A204.1 (cell line): ENCODE data around the gene PABPN1L.
"Not testable (repeated sequence)": the region's sequence is repeated elsewhere in the genome, so short reads cannot be mapped to it uniquely, and the experiment has no call there.

Source experiments
- FAIRE-seq: peaks from 2 replicates; lab custom pipeline; 2012; peaks lifted over from hg19 to GRCh38; lab: Jason Lieb, UNC

Gene PABPN1L

GRCh38 chr16:88901718-88902337, 35.4 kb upstream of the PABPN1L start:
- FAIRE-seq, result no peak

GRCh38 chr16:88900662-88901052, 34.2 kb upstream of the PABPN1L start:
- no peak for FAIRE-seq

GRCh38 chr16:88899901-88900661, 33.6 kb upstream of the PABPN1L start:
- FAIRE-seq, result no peak

DNA sequence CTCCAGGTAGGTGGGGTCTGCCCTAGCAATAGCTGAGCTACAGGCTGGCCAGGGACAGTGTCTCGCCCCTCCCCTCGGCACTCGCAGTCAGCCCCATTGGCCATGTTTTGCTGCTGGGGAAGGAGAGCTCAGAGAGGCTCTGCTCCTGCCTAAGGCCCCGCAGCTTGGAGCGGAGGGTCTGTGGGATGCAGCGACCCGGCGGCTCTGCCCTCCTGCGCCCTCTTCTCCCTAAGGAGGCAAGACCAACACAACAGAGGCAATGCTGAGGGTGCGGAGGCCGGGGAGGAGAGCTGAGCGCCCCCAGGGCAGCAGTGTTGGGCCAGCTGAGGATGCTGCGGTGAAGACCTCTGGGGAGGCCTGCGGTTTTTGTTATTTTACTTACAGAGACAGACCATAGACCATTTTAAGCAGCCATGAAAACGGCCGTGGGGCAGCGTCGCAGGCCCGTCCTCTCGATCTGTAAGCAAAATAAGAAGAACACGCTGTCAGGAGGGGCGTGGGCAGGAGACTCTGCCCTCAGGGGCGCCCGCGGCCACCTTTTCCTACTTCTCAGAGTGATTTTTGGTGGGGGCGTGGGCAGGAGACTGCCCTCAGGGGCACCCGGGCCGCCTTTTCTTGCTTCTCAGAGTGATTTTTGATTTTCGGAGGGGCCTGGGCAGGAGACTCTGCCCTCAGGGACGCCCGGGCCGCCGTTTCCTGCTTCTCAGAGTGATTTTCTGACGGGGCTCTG, 31.4 kb upstream of the PABPN1L start:
- FAIRE-seq, result no peak

DNA sequence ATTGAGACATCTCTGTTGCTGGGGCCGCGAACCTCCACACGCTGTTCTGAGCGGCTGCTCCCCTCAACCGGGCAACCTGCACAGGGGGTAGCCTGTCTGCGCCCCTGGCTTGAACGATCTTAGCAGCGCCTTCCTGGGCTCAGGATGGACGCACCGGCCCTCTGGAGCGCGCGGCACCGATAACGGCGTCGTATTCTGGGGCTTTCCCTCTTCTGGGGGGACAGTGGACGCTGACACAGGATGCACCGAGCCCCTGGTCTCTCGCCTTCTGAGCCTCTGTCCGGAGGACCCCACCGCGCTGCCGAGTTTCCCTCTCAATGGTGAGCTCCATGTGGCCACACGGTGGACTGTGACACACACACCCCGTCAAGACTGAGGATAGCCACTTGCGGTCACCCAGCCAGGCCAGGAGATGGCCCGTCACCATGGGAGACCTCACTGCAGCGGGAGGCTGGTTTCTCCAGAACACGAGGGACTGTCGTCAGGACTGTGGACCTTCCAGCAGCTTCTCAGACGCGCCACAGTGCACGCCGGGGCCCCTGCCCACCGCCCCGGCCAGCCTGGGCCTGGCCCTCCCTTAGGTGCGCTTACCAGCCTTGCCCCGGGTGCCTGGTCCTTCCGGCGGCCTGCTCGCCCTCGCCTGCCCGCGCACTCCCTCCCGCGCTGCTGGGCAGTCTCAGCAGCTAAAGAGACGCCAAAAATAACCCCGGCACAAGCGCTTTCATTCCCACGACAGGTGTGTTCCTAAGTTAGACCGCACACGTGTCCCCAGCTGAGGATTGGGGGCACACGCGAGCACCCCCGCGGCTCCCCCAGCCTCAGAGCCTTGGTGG, 30.0 kb upstream of the PABPN1L start:
- no peak for FAIRE-seq

GRCh38 chr16:88895335-88895734, 28.9 kb upstream of the PABPN1L start:
- FAIRE-seq, result no peak

DNA sequence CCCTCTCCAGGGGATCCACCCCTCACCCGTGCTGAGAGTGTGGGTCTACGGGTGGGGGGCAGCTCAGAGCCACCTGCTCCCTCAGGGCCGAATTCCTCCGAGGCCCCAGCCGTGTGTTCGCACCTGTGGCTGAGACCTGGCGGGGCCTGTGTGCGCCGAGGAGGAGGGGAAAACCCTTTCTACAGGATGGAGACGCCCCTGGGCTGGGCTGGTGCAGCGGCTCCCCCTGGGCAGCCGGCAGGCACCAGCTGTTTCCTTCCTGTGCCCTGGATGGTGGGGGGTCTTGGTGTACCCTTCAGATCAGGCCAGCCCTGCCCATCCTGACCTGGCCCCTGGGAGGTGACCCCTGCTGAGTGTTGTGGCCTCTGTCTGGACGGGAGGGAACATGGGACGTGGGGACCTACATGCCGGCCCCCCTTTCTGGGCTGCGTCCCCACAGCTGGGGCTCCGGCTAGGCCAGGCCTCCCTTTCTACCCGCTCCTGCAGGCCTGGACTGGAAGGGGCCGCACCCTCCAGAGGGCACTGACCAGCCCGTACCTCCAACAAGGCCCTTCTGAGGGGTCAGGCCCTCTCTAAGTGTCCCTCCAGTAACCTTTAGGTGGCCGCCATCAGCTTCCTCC, 28.3 kb upstream of the PABPN1L start:
- FAIRE-seq, result no peak

DNA sequence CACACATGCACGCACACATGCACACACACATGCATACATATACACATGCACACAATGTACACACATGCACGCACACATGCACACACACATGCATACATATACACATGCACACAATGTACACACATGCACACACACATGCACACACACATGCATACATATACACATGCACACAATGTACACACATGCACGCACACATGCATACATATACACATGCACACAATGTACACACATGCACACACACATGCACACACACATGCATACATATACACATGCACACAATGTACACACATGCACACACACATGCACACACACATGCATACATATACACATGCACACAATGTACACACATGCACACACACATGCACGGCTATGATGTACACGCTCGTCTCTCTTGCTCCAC, 27.8 kb upstream of the PABPN1L start:
- not testable (repeated sequence) for FAIRE-seq

GRCh38 chr16:88893127-88893968, 26.9 kb upstream of the PABPN1L start:
- no peak for FAIRE-seq

DNA sequence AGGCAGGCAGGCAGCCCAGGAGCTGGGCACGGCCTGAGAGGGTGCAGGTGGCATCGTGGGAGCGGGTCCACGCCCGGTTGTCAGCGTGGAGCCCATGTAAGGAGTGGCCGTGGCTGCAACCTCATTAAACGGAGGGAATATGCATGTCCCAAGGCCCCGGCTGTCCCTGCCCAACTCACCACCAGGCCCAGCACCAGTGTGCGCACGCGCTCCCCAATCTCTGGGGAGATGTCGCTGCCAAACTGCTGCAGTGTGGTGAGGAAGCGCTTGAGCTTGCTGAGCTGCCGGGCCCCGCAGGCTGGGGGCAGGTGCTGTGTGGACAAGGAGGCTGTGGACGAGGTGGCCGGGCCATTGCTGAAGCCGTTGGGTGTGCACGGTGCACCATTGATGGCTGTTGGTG, 25.6 kb upstream of the PABPN1L start:
- no peak for FAIRE-seq

DNA sequence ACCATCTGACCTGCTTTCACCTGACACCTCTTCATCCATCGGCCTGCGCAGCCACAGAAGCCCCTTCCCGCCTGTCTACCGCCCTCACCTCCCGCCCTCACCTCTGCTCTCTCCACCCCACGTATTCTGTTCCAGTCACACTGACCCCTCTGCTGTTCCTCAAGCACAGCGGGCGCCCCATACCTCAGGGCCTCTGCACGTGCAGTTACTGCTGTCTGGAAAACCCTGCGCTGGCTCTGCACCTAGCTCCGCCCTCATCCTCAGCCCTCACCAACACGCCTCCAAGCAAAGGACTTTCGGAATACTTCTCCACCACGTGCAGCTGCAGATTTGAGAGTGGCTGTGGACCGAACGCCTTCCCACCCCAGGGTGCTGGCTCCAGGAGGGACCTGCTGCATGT, 24.6 kb upstream of the PABPN1L start:
- no peak for FAIRE-seq

GRCh38 chr16:88889702-88890352, 23.4 kb upstream of the PABPN1L start:
- not testable (repeated sequence) for FAIRE-seq

DNA sequence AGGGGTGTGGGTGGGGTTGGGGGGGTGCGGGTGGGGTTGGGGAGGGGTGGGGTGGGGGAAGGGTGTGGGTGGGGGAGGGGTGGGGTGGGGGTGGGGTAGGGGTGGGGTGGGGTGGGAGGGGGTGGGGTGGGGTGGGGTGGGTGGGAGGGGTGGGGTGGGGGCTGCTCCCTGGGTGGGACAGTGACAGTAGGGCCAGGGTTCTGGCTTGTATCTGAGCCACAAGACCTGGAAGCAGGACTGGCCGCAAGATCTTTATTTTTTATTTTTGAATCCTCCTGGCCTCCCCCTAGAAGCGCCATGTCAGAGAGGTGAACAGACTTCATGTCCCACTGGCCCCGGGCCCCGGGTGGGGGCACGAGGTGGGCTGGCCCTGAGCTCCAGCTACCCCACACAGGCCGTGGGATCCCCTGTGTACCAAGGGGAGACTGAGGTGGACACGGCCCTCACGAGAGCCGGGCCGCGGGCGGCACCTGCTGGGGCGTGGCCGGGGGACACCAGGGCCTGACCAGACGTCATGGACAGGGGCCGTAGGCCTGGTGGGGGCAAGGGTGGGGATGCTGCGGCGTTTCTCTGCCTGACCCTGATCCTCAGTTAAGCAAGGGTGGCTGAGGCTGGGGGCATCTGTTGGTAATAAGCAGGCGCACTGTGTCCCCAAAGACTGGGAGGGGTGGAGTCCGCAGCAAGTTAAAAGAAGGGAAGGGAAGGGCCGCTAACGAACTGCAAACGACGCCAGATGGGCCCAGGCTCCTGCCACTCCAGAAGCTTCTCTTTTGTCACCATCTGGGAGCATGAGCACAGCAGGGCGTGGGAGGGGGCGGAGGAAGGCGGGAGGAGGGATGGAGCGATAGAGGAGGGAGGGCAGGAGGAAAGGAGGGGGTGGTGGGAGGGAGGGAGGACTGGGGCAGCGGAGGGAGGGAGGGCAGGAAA, 22.3 kb upstream of the PABPN1L start:
- FAIRE-seq, result no peak

DNA sequence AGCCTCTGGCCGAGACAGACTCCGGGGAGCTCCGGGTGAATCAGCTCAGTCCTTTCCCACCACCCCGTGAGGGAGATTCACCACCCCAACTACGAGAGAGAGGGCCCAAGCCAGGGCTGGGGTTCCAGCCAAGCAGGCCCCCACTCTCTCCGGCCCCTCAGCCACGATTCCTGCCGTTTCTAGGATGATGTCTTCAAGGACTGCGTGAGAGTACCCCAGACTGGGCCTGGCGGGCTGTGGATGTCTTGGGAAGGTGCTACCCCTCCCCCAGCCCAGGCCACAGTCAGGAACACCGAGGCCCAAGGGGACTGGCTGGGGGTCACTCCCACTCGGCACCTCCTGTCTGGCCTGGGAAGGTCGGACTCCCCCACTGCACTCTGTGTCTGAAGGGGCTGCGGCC, 21.6 kb upstream of the PABPN1L start:
- no peak for FAIRE-seq

DNA sequence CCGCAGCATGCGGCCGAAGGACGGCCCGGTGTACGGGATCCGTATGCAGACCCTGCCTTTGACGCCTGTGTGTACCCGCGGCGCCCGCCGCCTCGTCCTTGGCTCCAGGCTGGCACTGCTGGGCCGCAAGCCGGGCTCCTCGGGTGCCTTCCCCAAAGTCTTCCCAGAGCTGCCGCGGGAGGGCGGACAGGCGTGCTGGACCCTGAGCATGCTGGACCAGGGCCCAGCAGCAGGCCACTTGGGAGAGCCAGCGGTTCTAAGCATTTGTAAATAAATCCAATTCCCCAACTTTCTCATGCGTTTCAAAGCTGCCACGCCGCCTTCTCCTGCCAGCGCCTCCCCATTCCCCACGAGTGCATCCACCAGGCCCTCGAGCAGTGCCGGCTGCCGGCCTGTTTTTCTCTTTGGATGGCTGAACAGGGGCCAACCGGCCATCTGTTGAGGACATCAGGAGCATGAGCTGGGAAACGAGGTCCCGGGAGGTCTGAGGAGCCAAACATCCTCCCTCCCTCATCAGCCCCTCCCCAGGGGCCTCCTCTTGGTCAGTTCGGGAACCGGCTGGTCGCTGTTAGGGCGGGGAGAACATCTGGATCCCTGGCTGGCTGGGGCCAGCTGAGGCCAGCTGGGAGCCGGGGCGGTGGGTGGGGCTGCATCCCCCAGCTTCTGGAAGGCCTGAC, 20.5 kb upstream of the PABPN1L start:
- no peak for FAIRE-seq

GRCh38 chr16:88886420-88886844, 20.0 kb upstream of the PABPN1L start:
- no peak for FAIRE-seq

DNA sequence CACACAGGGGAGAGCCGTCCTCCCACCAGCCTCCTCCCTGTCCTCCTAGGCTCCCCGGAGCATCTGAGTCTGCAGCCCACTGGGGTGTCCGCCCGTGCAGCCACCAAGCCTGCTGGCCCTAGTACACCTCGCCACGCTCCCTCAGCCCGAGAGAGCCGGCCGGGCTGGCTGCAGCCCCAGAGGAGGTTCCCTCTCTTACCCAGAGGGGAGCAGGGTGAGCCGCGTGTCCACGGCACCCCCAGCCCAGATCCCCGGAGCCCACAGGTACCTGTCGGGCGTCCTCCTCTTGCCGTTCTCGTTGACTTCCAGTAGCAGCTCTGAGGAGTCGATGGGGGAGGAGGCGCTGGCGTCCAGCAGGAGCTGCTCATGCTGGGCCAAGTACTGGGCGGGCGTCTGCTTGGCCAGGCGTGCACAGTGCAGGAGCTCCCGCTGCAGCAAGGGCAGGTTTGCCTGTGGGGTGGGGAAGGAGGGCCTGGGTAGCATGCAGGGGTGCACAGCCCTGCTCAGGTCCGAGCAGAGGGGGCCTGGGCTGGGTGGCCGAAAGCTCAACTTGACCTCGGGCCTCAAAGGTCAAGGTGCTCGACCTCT, 19.3 kb upstream of the PABPN1L start:
- no peak for FAIRE-seq

- FAIRE-seq, result no peak
These were observed 18.3 kb upstream of the PABPN1L start for GRCh38 chr16:88884569-88885271.
